Psoas muscle (tissue), 8 donors: ENCODE measurements around the gene CA12. TPM values are rescaled to one million over a fixed set of nuclear protein-coding genes. Genes with fewer than 3 reads are reported as not detected.
A peak's percentile ranks its signal among the peaks of the same experiment; 100 is the strongest.

ENCODE experiments used
- ATAC-seq, 4 donors: fragments of 200-7000 bp; cut with Tn5 transposase; one replicate each; pipeline ENCODE4 v1.9.1; 2020; ENCODE audit warnings: moderate library complexity in 3 of 4, mild to moderate bottlenecking in 2 of 4
- DNase-seq, 2 donors: peaks; one replicate each; pipeline ENCODE4 v3.0.0-alpha.2; 2020
- H3K27ac ChIP-seq: fragments of 200-600 bp; one replicate; pipeline ENCODE4 v1.8.0; 2022
- H3K27me3 ChIP-seq, 3 donors: fragments of 200-600 bp in 1 of 3; one replicate each; pipeline versions ENCODE4 v1.6.1 to v1.8.0; 2013 to 2022; ENCODE audit warnings: low read length in 2 of 3, mild to moderate bottlenecking in 2 of 3, moderate library complexity in 1 of 3; ENCODE audit not compliant: insufficient read depth in 3 of 3
- H3K36me3 ChIP-seq, 2 donors: fragments of 200-600 bp in 1 of 2; one replicate each; pipeline versions ENCODE4 v1.6.1 to v1.8.0; 2013 to 2022; ENCODE audit warnings: low read depth in 1 of 2, mild to moderate bottlenecking in 1 of 2, moderate library complexity in 1 of 2; ENCODE audit not compliant: insufficient read depth in 1 of 2
- H3K4me1 ChIP-seq: fragments of 200-600 bp; one replicate; pipeline ENCODE4 v1.8.0; 2022
- H3K4me3 ChIP-seq: fragments of 200-600 bp; one replicate; pipeline ENCODE4 v1.8.0; 2022; ENCODE audit warnings: mild to moderate bottlenecking
- H3K9me3 ChIP-seq: fragments of 200-600 bp; one replicate; pipeline ENCODE4 v1.8.0; 2022
- WGBS, 3 donors: extraction: QIAGEN DNeasy Blood & Tissue Kit; methylation state at CpG; one replicate each; pipeline versions ENCODE4 v1.1.6 to v1.1.7; 2013; 5-methylcytosine and 5-hydroxymethylcytosine counted together
- intact Hi-C, 2 donors: fragments of 100-400 bp; cut with DNase I; formaldehyde crosslinking; loops; one replicate each; pipeline versions ENCODE4 v1.11.0 to v1.14.2; 2022
- polyA plus RNA-seq, 3 donors: library from polyadenylated mRNA; stranded (reverse); fragments of 200-250 nt; gene quantifications; one replicate each; pipeline ENCODE4 v1.2.3, GENCODE V29; 2013
- total RNA-seq, 4 donors: library from RNA; stranded (reverse); fragmentation: NEBNext Ultra II Directional in 2 of 4; extraction: Animal tissue kit (Norgen Biotek cat#: 25700) in 2 of 4; gene quantifications; one replicate each; pipeline versions ENCODE4 v1.2.1 to v1.2.4, GENCODE V29; 2021 to 2023
- TF ChIP-seq, protein P1 (sequence below): fragments of 200-600 bp; IDR thresholded peaks from one replicate; pipeline ENCODE4 v1.8.0; 2022; ENCODE audit warnings: antibody characterized with exemption
- donor health status: healthy with polysubstance abuse.
- donor health status: DM: no; HTN: no; CAD: no; lungs with moderate emphysema.
- donor health status: Bipolar disorder and iron deficiency.
- donor health status: healthy.
- donor health status: DM: yes; HTN: yes; CAD: no.
- donor health status: DM: no; HTN: no; CAD: no.
- donor health status: DM: no; HTN: no; CAD: no.
- donor health status: DM: yes; HTN: yes; CAD: no.

The CA12 gene
- total and polyA plus RNA-seq, 7 donors, result 0.01 to 0.25 (median 0.16) TPM

GRCh38 chr15:63331456-63331855 is 50.2 kb downstream of the CA12 start:
- Histone ChIP-seq H3K4me3 (no peak overlapping the region), H3K9me3 (no peaks in the 10 kb centered on the region), H3K36me3 (no peaks in the 10 kb centered on the region), H3K27ac (no peak overlapping the region), H3K4me1 (no peaks in the 10 kb centered on the region), H3K27me3 (peaks cover 0 to 2% (median 0%) of the 10 kb centered on the region in 3 donors)
- DNase-seq, result no peak
- TF ChIP-seq, protein P1, sequence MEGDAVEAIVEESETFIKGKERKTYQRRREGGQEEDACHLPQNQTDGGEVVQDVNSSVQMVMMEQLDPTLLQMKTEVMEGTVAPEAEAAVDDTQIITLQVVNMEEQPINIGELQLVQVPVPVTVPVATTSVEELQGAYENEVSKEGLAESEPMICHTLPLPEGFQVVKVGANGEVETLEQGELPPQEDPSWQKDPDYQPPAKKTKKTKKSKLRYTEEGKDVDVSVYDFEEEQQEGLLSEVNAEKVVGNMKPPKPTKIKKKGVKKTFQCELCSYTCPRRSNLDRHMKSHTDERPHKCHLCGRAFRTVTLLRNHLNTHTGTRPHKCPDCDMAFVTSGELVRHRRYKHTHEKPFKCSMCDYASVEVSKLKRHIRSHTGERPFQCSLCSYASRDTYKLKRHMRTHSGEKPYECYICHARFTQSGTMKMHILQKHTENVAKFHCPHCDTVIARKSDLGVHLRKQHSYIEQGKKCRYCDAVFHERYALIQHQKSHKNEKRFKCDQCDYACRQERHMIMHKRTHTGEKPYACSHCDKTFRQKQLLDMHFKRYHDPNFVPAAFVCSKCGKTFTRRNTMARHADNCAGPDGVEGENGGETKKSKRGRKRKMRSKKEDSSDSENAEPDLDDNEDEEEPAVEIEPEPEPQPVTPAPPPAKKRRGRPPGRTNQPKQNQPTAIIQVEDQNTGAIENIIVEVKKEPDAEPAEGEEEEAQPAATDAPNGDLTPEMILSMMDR, result no peak
- ATAC-seq, result no peak
- intact Hi-C loops, result no loop called here
- WGBS, 3 donors, result 89 to 95% (median 93%) methylated on average over 12 of the region's 12 CpGs

GRCh38 chr15:63330926-63331325 is 50.7 kb downstream of the CA12 start:
- Histone ChIP-seq H3K27me3 (peaks cover 0 to 2% (median 0%) of the 10 kb centered on the region in 3 donors), H3K36me3 (no peaks in the 10 kb centered on the region), H3K4me3 (no peak overlapping the region), H3K27ac (no peak overlapping the region), H3K4me1 (no peaks in the 10 kb centered on the region), H3K9me3 (no peaks in the 10 kb centered on the region)
- TF ChIP-seq, protein P1, result no peak
- WGBS, 3 donors, result 45 to 71% (median 58%) methylated on average over 10 of the region's 10 CpGs
- DNase-seq (no peak), ATAC-seq (no peak)
- intact Hi-C loops, result no loop called here

DNA sequence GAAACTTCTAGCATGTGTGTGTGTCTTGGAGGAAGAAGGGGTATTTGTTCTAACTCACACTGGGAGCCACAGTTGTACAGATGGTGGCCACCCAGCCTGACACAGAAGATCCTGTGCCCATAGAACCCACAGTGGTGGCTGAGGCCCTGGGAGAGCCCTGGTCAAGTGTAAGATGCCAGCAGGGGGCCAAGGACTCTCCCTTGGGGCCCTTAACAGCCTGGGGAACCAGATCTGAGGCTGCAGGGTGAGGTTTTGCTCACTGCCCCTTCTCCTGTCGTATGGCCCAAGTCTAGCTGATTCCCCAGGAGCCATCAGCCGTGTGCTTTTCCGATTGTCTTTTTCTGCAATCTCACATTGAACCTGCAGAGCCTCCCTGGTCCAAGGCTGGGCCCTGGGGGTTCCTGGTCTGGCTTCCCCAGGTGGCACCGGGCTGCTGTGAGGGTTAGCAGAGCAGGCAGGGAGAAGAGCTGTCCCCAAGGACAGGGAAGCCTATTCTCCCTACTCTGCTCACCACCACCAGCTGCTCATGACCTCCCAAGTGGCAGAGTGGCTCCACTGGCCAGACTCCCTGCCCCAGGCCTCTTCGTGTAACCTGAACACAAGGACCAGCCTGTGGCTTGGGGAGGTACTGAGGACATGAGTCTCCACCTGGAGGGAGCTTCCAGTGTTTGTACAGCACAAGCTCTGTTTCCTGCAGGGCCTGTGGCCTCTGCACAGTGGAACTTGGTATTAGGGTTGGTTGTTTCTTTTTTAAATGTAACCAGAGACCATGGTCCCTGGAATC is 51.9 kb downstream of the CA12 start:
- Histone ChIP-seq H3K27me3 (peaks cover 0 to 2% (median 0%) of the 10 kb centered on the region in 3 donors), H3K9me3 (no peaks in the 10 kb centered on the region), H3K4me1 (no peaks in the 10 kb centered on the region), H3K36me3 (no peaks in the 10 kb centered on the region), H3K27ac (no peak overlapping the region), H3K4me3 (no peak overlapping the region)
- WGBS, 3 donors, result 95 to 98% (median 96%) methylated on average over 5 of the region's 5 CpGs
- DNase-seq (no peak), ATAC-seq (no peak)
- intact Hi-C loops, result no loop called here
- TF ChIP-seq, protein P1, result no peak

DNA sequence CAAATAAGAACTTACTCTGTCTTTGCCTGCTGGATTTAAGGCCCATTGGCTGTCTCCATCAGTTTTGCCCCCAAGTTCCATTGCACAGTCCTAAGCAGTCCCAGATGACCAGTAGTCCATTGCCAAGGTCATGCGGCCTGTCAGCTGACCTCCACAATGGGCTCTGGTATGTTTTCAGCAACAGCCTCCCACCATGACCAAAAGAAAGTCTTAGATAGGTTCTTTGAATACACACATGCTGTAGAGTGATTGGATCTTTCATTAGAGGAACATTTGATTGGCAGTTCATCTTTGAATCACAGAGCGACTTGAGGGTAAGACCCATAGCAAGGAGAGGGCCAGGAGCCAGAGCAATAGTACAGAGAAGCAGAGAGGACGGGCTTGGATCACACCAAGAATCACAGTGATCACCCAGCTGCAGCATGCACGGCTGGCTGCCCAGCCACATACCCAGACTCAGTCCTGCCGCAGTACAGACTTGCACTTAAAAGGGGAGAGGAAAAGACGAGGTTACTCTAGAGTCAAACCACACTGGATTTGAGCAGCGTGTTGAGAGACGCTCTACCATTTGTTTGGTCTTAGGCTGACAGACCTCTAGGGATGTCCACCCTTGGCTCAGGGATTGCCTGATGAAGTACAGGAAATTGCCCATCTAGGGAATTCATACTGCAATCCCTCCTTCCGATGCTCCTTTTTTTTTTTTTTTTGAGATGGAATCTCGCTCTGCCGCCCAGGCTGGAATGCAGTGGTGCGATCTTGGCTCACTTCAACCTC is 53.8 kb downstream of the CA12 start:
- ATAC-seq, result peak in 1 of 4 donors; percentile 54
- no peaks in the 10 kb centered on the region for H3K36me3 ChIP-seq
- H3K27ac ChIP-seq, result no peak overlapping the region
- 62 to 65% (median 65%) methylated on average over 12 of the region's 12 CpGs for WGBS, 3 donors
- no peak overlapping the region for H3K4me3 ChIP-seq
- intact Hi-C loops, result no loop called here
- TF ChIP-seq, protein P1, result no peak
- no peak for DNase-seq
- no peaks in the 10 kb centered on the region for H3K9me3 ChIP-seq
- H3K27me3 ChIP-seq, result peaks cover 0 to 2% (median 0%) of the 10 kb centered on the region in 3 donors
- H3K4me1 ChIP-seq, result no peaks in the 10 kb centered on the region
